ENCODE results near the gene KRTAP10-2.

Gene KRTAP10-2

DNA sequence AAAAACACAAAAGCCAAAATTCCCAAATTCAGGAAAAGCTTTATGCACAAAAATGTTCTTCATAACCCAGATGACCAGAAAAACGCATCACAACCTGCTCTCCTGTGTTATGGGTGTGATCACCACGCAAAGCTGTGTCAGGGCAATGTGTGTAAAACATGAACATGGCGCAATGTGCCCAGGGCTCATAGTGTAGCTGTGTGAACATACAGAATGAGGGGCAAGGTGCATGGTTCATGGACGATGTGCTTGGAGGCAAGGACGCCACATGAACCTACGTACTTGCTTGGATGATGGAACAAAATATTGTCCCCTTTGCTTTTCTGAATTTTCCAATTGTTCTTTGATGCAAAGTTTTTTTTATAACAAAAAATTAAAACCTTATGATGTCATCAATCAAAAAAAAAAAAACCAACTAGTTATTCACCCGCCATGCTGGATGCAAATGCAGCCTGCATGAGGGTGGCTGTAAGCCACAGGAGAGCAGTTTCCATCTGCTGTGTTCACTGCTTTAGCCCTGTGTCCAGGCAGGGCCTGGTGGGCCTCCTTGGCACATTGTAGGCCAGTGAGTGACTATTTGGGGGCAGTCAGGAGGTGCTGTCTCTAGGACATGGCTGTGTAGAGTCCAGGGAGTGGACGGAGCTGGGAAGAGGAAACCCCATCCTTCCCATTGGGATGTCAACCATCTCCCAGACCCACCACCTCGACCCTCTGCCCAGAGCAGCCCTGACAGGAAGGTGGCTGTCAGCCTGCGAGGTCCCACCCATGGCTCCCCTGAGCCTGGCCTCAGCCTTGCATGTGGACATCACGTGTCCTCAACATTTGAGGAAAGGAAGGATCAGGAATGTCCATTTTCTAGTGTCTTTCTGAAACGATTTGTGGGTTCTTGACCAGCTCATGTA is 25.0 kb downstream of the KRTAP10-2 start:
- DNase-seq (ENCODE audit: low read depth in 3 of 3), result no peak

DNA sequence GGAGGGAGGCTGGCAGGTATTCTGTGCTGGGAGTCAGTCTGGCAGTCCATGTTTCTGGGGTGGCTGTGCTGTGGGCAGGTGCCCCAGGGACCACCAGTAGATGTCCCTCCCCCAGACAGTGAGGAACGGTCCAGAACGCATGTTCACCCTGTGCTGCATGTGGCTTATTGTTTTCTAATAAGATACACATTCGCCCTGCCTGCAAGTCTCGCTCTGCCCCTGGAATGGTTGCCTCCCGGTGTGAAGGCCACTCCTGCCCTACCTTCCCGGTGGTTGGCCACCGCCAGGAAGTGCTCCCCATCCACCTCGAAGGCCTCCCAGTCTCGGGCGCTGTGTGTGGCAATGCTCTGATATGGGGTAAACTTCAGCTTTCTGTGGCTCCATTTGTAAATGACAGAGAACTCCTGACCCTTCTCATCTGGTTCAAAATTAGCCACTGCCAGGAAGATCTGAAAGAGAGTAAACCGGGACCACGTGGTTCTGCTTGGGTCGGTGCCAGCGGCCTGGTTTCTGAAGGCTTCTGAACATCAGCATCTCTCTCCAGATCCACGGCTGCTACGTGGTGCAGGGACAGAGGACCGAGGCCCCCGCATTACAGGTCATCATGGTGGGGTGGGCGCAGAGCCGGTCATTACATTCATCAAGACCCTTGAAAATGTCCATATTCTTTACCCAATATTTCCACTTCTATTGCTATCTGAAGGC is 25.8 kb downstream of the KRTAP10-2 start:
- no peak for DNase-seq (ENCODE audit: low read depth in 3 of 3)

DNA sequence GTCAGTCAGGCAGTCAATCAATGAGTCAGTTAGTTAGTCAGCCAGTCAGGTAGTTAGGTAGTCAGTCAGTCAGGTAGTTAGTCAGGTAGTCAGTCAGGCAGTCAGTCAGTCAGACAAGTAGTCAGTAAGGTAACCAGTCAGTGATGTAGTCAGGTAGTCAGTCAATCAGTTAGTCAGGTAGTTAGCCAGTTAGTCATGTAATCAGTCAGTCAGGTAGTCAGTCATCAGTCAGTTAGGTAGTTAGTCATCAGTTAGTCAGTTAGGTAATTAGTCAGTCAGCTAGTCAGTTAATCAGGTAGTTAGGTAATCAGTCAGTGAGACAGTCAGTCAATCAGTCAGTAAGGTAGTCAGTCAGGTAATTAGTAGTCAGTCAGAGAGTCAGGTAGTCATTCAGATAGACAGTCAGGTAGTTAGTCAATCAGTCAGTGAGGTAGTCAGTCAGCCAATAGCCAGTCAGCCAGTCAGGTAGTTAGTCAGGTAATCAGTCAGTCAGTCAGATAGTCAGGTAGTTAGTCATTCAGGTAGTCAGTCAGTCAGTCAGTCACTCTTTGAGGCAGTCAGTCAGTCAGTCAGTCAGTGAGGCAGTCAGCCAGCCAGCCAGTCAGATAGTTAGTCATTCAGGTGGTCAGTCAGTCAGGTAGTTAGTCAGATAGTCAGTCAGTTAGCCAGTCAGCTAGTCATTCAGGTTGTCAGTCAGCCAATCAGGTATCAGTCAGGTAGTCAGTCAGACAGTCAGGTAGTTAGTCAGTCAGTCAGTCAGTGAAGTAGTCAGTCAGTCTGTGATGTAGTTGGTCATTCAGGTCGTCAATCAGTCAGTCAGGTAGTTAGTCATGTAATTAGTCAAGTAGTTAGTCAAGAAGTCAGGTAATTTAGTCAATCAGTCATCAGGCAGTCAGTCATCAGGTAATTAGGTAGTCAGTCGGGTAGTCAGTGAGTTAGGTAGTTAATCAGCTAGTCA is 26.6 kb downstream of the KRTAP10-2 start:
- DNase-seq (ENCODE audit: low read depth in 3 of 3), result no peak

DNA sequence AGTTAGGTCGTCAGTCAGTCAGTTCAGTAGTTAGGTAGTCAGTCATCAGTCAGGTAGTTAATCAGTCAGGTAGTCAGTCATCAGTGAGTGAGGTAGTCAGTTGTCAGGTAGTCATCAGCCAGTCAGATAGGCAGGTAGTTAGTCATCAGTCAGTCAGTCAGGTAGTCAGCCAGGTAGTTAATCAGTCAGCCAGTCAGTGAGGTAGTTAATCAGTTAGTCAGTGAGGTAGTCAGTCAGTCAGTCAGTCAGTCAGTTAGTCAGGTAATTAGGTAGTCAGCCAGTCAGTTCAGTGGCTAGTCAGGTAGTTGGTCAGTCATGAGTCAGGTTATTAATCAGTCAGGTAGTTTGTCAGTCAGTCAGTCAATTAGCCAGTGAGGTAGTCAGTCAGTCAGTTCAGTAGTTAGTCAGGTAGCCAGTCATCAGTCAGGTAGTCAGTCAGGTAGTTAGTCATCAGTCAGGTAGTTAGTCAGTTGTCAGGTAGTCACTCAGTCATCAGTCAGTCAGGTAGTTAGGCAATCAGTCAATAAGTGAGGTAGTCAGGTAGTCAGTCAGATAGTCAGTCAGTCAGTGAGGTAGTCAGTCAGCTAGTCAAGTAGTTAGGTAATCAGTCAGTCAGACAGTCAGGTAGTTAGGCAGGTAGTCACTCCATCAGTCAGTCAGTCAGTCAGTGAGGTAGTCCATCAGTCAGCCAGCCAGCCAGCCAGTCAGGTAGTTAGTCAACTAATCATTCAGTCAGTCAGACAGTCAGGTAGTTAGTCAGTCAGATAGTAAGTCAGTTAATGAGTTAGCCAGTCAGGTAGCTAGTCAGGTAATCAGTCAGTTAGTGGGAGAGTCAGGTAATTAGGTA is 27.5 kb downstream of the KRTAP10-2 start:
- DNase-seq (ENCODE audit: low read depth in 3 of 3), result no peak

DNA sequence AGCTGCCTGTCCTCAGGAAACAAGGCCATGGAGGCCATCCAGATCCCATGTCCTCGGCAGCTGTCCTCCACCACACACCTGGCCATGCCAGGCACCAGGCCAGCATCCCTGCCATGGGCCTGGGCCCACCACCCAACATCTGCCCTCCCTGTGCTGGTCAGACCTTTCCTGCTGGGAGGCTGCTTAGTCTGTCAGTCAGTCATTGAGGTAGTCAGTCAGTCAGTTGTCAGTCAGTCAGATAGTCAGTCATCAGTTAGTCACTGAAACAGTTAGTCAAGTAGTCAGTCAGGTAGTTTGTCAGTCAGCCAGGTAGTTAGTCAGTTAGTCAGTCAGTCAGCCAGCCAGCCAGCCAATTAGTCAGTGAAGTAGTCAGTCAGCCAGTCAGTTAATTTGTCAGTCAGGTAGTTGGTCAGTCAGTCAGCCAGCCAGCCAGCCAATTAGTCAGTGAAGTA is 28.5 kb downstream of the KRTAP10-2 start:
- DNase-seq (ENCODE audit: low read depth in 3 of 3), result no peak

DNA sequence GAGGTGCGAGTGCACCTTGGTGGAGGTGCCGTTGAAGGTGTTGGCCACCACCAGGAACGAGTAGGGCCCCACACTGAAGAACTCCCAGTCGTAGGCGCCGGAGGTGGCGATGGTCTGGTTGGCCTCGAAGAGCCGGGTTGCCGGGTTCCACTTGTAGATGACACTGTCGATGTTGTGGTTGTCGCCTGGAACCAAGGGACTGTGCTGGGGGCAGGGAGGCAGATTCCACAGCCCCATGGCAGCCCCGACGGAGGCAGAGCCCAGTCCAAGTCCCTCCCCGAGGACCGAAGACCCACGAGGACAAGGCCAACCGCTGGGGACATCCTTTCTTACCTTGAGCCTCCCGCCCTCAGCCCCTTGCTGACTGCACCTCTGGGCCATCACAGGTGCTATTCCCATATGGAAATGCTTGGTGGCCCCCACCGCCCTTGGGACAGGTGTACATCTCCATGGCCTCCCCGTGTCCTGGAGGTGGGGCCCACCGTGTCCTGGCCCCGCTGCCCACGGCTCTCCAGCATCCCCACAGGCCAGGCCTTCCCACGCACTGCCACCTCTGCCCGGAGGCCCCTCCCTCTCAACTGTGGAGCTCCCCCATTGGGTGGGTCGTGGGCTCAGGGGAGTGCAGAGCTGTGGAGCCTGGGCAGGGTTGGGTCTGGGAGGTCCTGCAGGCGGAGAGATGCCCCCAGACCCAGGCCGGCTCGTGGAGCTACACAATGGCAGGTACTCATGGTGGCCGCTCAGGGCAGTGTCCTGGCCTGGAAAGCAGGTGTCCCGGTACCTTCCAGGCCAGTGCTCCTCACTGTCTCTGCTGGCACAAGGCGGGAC is 29.2 kb downstream of the KRTAP10-2 start:
- no peak for DNase-seq (ENCODE audit: low read depth in 3 of 3)

DNA sequence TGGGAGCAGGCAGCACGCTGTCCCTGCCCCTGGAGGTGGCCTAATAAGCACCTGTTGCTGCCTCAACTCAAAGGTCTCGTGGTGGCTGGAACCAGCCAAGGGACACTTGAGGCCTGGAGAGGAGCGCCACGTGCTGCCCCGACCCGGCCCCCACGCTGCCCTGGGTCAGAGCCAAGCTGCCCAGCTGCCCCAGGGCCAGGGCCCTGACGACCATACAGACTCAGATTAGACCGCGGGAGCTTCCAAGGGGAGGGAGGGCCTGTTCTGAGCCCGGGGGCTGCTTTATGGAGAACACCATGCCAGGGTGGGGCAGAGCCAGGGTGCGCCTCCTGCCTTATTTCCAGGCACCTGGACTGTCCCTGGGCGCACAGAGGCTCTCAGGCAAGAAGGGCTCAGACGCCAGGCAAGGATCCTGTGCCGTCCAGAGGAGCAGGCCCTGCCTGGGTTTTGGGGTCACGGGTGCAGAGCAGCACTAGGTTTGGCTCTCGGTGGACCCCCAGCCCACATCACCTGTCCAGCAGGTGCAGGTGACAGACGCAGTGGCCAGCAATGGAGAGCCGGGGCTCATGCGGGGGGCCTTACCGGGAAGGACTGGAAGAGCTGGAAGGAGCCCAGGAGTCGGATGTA is 29.9 kb downstream of the KRTAP10-2 start:
- no peak for DNase-seq (ENCODE audit: low read depth in 3 of 3)

DNA sequence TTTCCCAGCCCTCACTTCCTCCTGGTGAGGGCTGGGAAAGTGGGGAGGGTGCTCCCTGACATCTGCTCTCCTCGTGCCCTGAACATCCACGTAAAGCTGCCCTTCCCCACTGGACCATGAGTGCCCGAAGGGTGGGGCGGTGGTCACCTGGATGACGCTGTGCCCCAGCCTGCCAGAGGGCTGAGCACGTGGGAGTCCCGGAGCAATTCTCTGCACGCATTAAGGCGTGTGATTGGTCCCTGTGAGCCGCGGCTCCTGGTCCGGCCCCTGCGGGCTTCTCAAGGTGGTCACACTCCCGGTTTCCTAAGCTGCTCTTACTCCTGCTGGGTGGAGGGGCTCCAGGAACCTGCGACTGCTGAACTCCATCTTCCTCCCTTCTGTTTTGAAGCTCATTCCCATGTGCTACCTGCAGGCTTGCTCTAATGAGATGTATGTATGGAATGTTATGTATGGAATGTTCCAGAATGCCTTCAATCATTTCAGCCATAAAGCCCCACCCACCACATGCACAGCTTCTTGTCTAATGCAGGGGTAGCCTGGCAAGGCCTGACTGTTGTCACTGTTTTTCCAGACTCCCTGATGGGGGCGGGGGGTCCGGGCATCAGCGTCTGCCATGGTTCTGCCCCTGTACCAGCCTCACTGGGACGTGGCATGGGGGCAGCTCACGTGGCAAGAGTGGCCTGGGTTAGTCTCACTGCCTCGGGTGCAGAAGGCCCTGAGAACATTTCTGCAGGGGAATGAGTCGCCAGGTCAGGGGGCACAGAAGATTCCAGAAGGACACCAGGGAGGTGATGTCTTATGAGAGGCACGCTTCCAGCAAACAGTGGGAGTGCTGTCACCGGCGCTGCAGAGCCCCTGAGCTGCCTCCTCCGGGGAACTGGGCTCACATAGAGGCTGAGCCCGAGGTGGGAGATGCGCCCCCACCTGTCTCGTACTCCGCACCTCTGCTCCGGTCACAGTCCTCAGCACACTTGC is 30.7 kb downstream of the KRTAP10-2 start:
- DNase-seq (ENCODE audit: low read depth in 3 of 3), result no peak

DNA sequence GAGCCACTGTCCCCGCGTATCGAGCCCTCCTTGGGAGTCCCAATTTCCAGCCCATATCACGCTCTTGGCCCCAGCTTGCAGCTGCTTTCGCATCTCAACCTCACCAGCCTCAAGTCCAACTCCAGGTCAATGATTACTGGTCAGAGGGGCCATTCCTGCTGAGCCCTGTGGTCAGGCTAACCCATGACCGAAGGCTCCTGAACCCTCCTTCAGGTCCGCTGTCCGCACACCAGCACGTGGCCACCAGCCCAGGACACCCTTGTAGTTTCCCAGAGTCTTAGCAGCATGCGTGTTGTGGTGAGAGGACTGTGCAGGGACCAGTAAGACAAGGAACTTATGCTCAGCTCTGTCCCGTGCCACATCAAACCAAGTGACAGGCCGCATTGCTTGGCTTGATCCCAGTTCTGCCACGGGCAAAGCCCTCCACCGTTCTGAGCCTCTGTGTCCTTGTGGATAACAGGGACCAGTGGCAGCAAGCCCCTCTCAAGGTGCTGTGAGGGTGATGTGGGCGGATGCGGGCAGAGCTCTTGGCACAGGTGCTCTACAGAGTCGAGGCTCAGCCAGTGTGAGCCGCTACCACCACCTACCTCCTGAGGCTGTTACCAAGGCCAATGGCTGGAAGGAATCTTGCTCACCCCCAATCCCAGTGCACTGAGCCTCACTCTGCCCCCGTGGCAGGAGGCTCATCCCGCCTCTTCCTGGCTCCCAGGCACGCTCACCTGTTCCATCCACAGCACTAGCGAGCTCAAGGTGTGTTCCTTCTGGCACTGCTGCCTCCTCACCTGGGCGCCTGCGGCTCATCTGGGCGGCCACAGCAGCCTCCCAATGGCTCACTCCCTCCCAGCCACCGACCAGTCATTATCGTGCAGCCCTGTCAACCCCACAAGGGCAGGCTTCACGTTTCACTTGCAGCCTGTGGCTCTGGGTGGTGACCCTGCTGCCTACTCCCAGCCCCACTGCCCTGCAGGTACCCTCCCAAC is 31.7 kb downstream of the KRTAP10-2 start:
- no peak for DNase-seq (ENCODE audit: low read depth in 3 of 3)

DNA sequence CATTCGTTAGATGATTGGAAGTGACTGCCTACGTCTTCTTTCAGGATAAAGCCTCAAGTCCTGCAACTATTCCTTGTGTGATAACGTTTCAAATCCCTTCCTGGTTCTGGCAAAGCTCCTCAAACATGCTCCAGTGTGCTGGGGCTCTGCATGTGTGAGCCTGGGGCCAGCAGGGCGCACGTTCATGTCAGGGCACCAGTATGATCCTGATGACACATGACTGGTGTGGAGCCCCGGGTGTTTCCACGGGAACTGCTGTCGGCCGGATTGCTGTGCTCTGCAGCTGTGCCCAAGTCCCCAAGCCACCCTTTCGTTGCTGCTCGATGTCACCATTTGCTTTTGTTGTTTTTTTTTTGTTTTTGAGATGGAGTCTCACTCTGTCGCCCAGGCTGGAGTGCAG is 32.6 kb downstream of the KRTAP10-2 start:
- DNase-seq (ENCODE audit: low read depth in 3 of 3), result no peak

DNA sequence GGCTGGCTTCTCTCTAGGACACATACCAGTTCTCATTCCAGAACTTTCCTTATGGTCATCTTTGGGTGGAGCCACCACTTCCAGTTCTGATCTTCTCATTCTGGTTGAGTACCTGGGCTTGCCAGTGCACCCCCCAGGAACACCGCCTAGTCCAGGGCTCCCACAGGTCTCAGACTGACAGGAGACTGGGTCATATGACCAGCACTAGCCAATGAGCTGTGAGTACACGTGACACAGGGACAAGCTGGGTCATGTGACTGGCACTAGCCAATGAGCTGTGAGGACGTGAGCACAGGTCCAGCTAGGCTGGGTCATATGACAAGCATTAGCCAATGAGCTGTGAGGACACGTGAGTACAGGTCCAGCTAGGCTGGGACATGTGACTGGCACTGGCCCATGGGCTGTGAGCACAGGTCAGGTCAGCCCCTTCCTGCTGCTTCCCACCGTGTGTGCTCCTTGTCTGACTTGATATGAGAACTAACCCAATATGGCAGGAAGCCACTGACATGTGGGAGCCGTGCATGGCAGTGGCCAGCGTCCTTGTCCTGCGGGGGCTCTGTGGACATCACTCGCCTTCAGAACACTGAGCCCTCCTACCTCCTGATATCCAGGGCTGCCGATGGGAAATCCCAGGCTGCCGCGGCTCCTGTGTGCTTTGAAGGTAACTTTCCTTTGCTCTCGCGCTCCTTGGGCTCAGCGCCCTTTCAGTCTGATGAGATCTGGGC is 34.0 kb downstream of the KRTAP10-2 start:
- no peak for DNase-seq (ENCODE audit: low read depth in 3 of 3)

DNA sequence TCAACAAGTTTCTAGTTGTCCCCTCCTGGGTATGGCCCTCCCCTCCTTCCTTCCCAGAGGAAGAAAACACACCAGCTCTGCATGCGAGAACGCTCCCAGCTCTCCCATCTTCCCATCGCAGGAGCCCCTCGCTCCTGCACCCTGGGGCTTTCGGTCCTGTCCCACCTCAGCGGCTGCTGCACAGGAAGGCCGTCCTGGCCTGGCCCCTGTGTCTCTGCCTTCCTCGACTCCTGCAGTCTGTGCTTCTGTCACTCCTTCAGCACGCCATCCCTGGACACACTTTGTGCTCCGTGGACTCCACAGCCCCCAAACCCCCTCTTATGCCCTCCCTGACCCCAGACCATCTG is 34.5 kb downstream of the KRTAP10-2 start:
- no peak for DNase-seq (ENCODE audit: low read depth in 3 of 3)

DNA sequence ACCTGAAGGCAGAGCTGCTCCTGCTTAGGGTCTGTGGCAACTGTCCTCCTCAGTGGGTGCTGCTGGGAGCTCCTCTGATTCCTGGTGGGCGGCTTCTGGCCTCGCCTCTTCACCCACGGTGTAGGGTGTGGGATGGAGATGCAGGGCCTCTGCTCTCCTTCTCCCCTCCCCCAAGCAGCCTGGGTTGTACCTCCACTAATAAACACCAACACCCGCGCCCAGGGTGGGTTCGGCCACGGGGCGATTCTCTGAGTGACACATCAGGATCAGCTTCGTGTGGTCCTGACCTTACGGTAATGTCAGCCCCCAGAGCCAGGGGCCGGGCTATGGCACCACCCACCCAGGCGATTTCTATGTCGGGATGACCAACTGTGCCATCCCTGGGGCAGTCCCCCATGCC is 35.0 kb downstream of the KRTAP10-2 start:
- no peak for DNase-seq (ENCODE audit: low read depth in 3 of 3)

DNA sequence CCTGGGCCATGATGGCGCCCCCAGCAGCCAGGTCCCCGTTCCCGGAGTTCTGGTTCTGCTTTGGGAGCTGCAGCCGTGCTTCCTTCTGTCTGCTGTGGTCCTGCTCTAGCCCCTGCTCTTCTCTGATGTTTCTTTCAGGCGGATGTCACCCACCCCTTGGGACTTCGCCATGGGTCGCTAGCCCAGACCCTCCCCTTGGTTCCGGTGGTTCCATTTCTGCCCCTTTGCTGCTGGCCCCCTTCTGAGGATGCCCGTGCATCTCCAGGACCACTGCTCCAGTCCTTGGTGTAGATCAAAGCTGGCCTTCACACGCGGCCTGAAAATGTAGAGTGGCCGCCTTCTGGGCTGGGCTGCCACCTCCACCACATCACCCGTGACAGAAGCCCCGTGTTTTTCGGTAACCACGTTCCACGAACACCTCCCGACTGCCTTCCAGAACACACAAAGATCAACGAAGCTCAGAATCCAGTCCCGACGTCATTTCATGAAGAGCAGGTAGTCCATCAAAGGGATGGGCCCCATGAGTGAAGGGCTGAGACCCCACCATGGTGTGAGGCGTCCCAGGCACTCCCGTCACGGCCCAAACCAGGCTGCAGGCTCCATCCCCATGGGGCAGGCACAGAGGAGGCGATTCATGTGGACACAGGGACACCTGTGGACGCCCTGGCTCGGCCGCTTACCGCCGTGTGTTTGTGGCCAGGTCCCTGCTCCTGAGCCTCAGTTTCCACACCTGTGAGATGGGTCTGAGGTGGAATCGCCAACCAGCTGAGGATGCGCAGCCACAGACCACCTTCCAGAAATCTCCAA is 35.7 kb downstream of the KRTAP10-2 start:
- DNase-seq (ENCODE audit: low read depth in 3 of 3), result no peak

DNA sequence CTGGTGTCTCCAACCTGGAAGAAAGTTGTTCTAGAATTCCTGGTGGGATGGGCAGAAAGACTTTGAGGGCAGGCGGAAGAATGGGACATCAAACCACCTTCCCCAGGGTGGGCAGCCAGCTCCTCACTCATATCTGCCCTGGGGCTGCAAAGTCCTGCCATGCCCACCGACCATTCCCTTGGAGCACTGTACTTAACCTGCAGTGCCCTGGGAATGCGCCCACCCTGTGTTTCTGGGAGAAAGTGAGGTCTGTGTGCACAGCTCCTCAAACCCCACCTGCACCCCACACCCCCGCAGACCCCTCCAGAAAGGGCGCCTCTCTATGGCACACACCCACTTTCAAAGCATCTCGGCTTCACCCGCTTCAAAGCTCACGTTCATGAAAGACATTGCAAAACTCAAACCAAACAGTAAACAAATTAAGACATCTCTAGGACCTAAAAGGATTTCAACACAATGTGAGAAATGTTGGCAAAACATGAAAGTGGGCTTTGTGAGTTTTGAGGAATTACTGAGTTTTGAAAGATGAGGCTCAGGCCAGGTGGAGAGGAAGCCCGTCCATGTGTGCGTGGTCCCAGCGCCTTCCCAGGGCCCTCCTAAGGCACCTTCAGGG is 36.5 kb downstream of the KRTAP10-2 start:
- DNase-seq (ENCODE audit: low read depth in 3 of 3), result no peak

DNA sequence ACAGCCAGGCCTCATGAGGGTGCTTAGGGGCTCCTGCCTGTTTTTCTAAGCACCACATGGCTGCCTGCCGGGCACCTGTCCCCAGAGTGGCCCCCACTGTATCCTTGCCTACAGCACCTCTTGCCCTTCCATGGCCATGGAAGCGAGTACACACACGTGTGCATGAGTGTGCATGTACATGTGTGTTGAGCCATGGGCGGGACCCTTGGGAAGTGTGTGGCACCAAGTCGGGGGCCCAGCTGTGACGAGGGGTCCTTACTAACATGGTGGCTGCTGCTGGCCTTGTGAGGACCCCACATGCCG is 37.1 kb downstream of the KRTAP10-2 start:
- no peak for DNase-seq (ENCODE audit: low read depth in 3 of 3)
